WERI-Rb-1 (cell line): ENCODE measurements around the gene CST8.

Experiments used
- DNase-seq: peaks from one replicate; pipeline ENCODE4 v3.0.0-alpha.2; 2020
- H3K27ac ChIP-seq: fragments of 250-450 bp; sonication (Bioruptor Pico); 2 replicates; pipeline ENCODE4 v1.5.1; 2020; ENCODE audit warnings: mild to moderate bottlenecking, moderate library complexity
- H3K27me3 ChIP-seq: fragments of 250-450 bp; sonication (Bioruptor Pico); 2 replicates; pipeline ENCODE4 v1.5.1; 2021; ENCODE audit warnings: mild to moderate bottlenecking, low read depth, moderate library complexity; ENCODE audit not compliant: insufficient read depth, severe bottlenecking
- H3K36me3 ChIP-seq: fragments of 250-450 bp; sonication (Bioruptor Pico); 2 replicates; pipeline ENCODE4 v1.5.1; 2020; ENCODE audit warnings: mild to moderate bottlenecking, moderate library complexity
- H3K4me3 ChIP-seq: 2 replicates; pipeline ENCODE4 v1.5.1; 2011; ENCODE audit warnings: low read depth, mild to moderate bottlenecking, control low read depth, low read length
- H3K9me3 ChIP-seq: fragments of 250-450 bp; sonication (Bioruptor Pico); 2 replicates; pipeline ENCODE4 v1.5.1; 2021; ENCODE audit warnings: mild to moderate bottlenecking, moderate library complexity; ENCODE audit not compliant: severe bottlenecking
- TF ChIP-seq, protein P1 (sequence below): IDR thresholded peaks from 2 replicates; pipeline ENCODE4 v1.5.1; 2011; ENCODE audit warnings: low read depth, mild to moderate bottlenecking, control low read depth, inconsistent platforms, low read length

The CST8 gene

DNA sequence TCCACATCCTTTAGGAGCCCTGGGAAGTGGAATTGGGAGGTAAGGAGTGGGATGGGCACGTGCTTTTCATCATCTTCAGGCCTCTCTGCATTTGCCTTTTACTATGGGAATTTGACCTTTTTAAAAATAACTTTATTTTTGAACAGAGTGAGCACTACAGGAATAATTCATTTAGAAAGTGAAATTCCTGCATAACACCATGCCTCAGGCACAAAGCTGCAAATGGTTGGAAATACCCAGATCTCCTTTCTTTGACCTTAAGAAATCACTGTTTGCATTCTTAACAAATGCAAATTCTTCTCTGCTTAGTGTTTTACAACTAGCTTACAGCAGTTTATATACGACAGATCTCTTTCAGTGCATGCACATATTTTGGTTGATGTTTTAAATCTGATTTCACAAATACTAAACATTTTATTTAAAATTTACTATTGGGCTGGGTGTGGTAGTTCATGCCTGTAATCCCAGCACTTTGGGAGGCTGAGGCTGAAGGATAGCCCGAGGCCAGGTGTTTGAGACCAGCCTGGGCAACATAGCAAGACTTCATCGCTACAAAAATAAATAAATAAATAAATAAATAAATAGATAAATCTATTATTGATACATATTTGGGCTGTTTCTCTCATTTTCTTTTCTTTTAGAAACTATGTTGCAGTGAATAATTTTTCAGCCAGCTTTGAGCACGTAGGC, 24.5 kb downstream of the CST8 start:
- no peak for DNase-seq
- H3K27me3 ChIP-seq: peaks cover 14% of the 10 kb centered on the region
- H3K27ac ChIP-seq: no peak overlapping the region
- H3K36me3 ChIP-seq: no peaks in the 10 kb centered on the region
- TF ChIP-seq, protein P1, sequence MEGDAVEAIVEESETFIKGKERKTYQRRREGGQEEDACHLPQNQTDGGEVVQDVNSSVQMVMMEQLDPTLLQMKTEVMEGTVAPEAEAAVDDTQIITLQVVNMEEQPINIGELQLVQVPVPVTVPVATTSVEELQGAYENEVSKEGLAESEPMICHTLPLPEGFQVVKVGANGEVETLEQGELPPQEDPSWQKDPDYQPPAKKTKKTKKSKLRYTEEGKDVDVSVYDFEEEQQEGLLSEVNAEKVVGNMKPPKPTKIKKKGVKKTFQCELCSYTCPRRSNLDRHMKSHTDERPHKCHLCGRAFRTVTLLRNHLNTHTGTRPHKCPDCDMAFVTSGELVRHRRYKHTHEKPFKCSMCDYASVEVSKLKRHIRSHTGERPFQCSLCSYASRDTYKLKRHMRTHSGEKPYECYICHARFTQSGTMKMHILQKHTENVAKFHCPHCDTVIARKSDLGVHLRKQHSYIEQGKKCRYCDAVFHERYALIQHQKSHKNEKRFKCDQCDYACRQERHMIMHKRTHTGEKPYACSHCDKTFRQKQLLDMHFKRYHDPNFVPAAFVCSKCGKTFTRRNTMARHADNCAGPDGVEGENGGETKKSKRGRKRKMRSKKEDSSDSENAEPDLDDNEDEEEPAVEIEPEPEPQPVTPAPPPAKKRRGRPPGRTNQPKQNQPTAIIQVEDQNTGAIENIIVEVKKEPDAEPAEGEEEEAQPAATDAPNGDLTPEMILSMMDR: no peak
- H3K4me3 ChIP-seq: no peak overlapping the region
- H3K9me3 ChIP-seq: no peaks in the 10 kb centered on the region

DNA sequence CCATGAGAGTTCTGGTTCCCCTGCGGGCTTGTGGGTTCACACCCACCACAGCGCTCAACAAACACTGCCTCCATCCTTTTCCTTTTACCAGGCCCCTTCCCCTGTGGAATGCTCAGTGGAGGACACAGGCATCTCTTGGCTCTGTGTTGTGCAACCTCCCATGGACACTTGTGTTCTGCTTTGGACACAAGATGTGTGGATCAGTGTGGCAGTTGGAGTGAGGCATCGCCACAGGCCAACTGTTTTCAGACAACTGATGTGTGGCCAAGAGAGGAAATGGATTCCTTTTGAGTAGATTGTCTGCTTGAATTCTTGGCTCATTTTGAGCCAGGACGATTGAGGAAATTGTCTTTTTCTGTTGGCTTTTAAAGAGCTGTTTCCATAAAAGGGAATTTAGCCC, 26.8 kb downstream of the CST8 start:
- TF ChIP-seq, protein P1: no peak
- Histone ChIP-seq H3K9me3 (no peaks in the 10 kb centered on the region), H3K27me3 (peaks cover 19% of the 10 kb centered on the region), H3K27ac (no peak overlapping the region), H3K36me3 (no peaks in the 10 kb centered on the region), H3K4me3 (no peak overlapping the region)
- DNase-seq: no peak

DNA sequence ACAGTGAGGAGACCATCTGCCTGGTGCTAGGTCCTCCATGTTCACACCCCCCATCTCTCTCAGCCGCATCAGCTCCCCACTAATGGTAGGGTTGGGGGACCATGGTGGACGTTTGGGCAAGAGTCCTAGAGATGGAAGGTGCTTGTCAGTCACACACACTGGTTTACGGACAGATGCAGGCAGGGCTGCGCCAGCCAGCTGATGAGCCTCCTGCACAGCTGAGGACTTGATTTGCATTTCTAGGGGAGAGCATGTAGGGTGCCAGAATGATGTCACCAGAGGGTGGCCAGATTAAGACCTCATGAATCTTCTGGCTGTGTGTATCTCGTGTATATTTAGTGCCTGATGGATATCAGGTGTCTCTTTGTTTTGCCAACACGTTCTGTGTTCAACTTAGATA, 28.6 kb downstream of the CST8 start:
- H3K27me3 ChIP-seq: peaks cover 19% of the 10 kb centered on the region
- H3K27ac ChIP-seq: no peak overlapping the region
- H3K9me3 ChIP-seq: no peaks in the 10 kb centered on the region
- H3K4me3 ChIP-seq: no peak overlapping the region
- H3K36me3 ChIP-seq: no peaks in the 10 kb centered on the region
- TF ChIP-seq, protein P1: no peak
- no peak for DNase-seq

DNA sequence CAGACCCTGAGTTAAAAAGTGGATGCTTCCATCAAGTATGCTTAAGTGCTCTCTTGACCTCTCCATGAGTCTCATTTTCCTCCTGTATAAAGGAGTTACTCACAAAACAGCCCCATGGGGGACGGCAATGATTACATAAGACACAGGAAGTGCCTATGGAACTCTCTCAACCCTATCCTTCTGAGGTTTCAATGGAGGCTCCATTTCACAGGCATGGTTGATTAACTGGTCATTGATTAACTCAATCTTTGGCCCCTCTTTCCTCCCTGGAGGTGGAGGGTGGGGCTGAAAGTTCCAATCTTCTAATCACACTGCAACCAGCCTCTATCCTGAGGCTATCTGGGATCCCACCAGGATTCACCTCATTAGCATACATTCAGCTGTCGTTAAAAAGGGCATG, 29.3 kb downstream of the CST8 start:
- Histone ChIP-seq H3K27me3 (peaks cover 17% of the 10 kb centered on the region), H3K9me3 (no peaks in the 10 kb centered on the region), H3K4me3 (no peak overlapping the region), H3K36me3 (no peaks in the 10 kb centered on the region), H3K27ac (no peak overlapping the region)
- TF ChIP-seq, protein P1: no peak
- no peak for DNase-seq

DNA sequence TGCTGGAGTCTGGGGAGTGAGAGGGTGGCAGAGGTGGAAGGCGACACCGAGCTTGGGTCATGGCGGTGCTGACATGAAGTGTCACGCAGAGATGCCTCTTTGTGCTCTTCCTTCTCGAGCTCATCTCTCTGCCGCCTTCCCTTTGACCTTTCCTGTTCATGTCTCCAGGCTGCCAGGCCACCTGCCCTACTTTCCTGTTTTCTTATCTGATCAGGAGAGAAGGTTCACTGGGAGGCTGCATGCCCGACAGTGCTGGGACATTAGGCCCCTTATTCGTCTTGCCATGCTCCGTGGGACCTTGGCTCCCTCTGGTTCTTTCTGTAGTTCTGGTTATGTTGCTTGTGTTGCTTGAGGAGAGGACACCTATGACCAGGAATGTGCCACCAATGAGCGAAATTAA, 33.2 kb downstream of the CST8 start:
- H3K27ac ChIP-seq: no peak overlapping the region
- DNase-seq: no peak
- H3K36me3 ChIP-seq: no peaks in the 10 kb centered on the region
- H3K27me3 ChIP-seq: peaks cover 13% of the 10 kb centered on the region
- no peak overlapping the region for H3K4me3 ChIP-seq
- TF ChIP-seq, protein P1: no peak
- peaks cover 2% of the 10 kb centered on the region for H3K9me3 ChIP-seq

DNA sequence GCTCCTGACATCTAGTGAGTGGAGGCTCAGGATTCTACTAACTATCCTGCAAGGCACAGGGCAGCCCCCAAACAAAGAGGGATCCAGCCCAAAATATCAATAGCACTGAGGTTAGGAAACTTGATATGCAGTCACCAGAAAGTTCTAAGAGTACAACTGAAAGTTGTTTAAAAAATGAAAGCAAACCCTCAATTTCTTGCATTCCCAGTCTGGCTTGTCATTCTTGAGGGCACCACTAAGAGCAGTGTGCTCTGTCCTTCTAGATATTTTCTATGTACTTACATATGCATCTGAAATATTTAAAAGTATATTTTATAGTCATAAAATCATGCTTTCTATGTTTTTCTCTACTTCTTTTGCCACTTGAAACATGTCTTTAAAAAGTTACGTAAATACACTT, 35.9 kb downstream of the CST8 start:
- Histone ChIP-seq H3K36me3 (no peaks in the 10 kb centered on the region), H3K27ac (no peak overlapping the region), H3K9me3 (peaks cover 2% of the 10 kb centered on the region), H3K4me3 (no peak overlapping the region), H3K27me3 (peaks cover 7% of the 10 kb centered on the region)
- TF ChIP-seq, protein P1: no peak
- no peak for DNase-seq
